Body of pancreas (tissue), 4 donors: Measurements from ENCODE around the gene DPH6.

Experiments used
- CTCF ChIP-seq, 7 experiments: fragments of 450-650 bp in 4 of 7; fragments of 200-600 bp in 3 of 7; sonication (generic) in 3 of 7; IDR thresholded peaks; one replicate each; pipeline ENCODE4 v1.5.1; 2016 to 2019; ENCODE audit warnings: antibody characterized with exemption in 7 of 7
- POLR2A ChIP-seq, 3 donors: fragments of 450-650 bp; IDR thresholded peaks; one replicate each; pipeline ENCODE4 v1.6.1; 2016; ENCODE audit warnings: antibody characterized with exemption in 3 of 3, mild to moderate bottlenecking in 2 of 3

- TF ChIP-seq CTCF (IDR thresholded peaks at IDR 0.05) (no peak), POLR2A (IDR thresholded peaks at IDR 0.05) (no peak)
Observed at GRCh38 chr15:35567392-35567791, 21.4 kb upstream of the DPH6 start.
